Subcutaneous adipose tissue (tissue), 4 donors: ENCODE results near the gene KHSRP. TPM values are rescaled to one million over a fixed set of nuclear protein-coding genes. Genes with fewer than 3 reads are reported as not detected.

Experiments used
- CTCF ChIP-seq: fragments of 450-650 bp; IDR thresholded peaks from one replicate; pipeline ENCODE4 v1.5.1; 2016; ENCODE audit warnings: low read depth, mild to moderate bottlenecking, control low read depth, antibody characterized with exemption, moderate library complexity
- total RNA-seq, 4 donors: library from RNA; depleted of rRNA; stranded (reverse); fragments of >200 nt; gene quantifications; one replicate each; pipeline ENCODE4 v1.1.0, GENCODE V29; 2016

KHSRP gene
- total RNA-seq, 4 donors from 2014 or later, result 44.7 to 114 (median 61.6) TPM

DNA sequence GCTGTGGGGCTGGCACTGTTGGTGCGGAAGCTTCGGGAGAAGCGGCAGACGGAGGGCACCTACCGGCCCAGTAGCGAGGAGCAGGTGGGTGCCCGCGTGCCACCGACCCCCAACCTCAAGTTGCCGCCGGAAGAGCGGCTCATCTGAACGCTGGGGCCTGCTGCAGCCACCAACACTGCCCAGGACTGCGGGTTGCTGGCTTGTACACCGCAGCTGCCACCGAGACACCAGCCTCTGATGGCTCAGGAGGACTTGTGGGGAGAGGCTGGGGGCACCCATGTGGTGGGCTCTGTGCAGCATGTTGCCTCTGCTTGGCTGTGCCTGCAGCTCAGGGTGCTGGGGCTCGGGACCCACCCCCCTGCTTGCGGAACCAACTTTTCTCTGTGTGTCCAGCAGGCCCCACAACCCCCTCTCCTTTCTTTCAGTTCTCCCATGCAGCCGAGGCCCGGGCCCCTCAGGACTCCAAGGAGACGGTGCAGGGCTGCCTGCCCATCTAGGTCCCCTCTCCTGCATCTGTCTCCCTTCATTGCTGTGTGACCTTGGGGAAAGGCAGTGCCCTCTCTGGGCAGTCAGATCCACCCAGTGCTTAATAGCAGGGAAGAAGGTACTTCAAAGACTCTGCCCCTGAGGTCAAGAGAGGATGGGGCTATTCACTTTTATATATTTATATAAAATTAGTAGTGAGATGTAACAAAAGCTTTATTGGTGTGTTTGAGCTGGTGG is 42.1 kb upstream of the KHSRP start:
- TF ChIP-seq CTCF, result no peak

- TF ChIP-seq CTCF, result no peak
Observed at GRCh38 chr19:6465663-6466062, 41.1 kb upstream of the KHSRP start.

DNA sequence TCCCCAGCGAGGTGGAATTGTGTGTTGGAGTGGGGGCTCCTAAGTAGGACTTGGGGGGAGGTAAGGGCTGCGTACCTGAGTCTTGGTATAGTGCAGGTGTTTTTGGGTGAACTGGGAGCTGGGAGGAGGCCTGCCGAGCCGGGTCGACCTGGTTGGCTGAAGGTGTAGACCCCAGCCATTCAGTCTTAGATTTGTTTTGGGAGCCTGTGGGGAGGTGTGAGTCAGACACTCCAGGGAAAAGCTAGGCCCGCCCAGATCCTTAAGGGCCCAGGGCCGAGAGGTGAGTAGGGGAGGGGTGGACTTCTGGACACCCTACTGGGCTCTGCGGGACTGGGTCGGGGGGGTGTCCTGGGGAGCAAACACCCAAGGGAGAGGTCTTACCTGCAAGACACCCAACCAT is 40.4 kb upstream of the KHSRP start:
- TF ChIP-seq CTCF, result no peak

GRCh38 chr19:6464070-6464873 is 39.7 kb upstream of the KHSRP start, which contains the start of gene CRB3:
Gene CRB3 (plus strand): TSS chr19:6464271. CDS start chr19:6464702, 431 bp downstream.
- TF ChIP-seq CTCF, result no peak

DNA sequence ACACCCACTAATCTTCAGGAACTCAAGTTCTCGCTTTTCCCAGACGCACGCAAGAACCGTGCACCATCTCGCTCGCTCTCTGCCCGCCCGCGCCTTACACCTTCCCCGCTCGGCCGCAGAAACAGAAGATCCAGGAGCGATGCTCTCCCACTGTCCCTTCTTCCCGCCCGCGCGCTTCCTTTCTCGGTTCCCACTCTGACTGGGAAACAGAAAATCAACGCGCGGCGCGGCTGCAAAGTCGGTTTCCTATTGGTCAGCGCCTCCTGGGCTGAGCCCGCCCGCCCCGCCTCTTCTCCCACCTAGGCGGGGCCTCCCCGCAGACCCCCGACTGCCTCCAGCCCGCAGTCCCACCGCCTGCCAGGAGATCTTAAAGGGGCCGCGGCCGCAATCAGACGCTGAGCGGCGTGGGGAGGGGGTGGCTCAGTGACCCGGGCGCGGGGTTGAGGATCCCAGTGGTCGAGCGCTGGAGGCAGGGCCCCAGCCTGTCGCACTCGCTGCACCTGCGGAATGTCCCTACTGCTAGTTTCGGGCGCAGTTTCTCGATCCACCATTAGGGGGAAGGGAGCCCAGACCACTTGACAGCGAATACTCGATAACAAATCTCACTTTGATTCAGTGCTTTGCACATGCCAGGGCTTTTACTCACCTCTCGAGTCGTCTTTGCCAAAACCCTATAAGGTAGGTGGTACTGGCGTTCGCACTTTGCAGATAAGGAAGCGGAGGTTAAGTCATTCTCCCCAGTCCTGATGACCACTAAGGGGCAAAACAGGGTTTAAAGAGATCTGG is 35.7 kb upstream of the KHSRP start:
- no peak for TF ChIP-seq CTCF

GRCh38 chr19:6459262-6460098 is 34.9 kb upstream of the KHSRP start, which contains the start of gene SLC25A23:
Gene SLC25A23 (minus strand): TSS chr19:6459792. CDS start chr19:6459628, 164 bp downstream.
- TF ChIP-seq CTCF, result no peak
